Smooth muscle cell (in vitro differentiated cells): ENCODE data around the gene RPLP1. TPM values are rescaled to one million over a fixed set of nuclear protein-coding genes. Genes with fewer than 3 reads are reported as not detected.
A peak's percentile ranks its signal among the peaks of the same experiment; 100 is the strongest.

Source experiments
- DNase-seq: peaks from one replicate; lab custom pipeline; 2025; ENCODE audit not compliant: unreplicated experiment; lab: John Stamatoyannopoulos, UW
- H2AFZ ChIP-seq: fragments of 200-600 bp; sonication (generic); 2 replicates; pipeline ENCODE4 v1.6.0; 2016; ENCODE audit warnings: antibody characterized with exemption, low read depth, mild to moderate bottlenecking
- H3F3A ChIP-seq: fragments of 200-600 bp; sonication (generic); 2 replicates; pipeline ENCODE4 v1.6.0; 2017; ENCODE audit warnings: antibody characterized with exemption, low read depth
- H3K27ac ChIP-seq: fragments of 200-600 bp; sonication (generic); 2 replicates; pipeline ENCODE4 v1.5.1; 2016; ENCODE audit warnings: low read depth, mild to moderate bottlenecking
- H3K27me3 ChIP-seq: fragments of 200-600 bp; sonication (generic); 2 replicates; pipeline ENCODE4 v1.6.1; 2016; ENCODE audit warnings: low read depth, mild to moderate bottlenecking
- H3K36me3 ChIP-seq: fragments of 200-600 bp; sonication (generic); 2 replicates; pipeline ENCODE4 v1.5.1; 2016; ENCODE audit warnings: low read depth
- H3K4me1 ChIP-seq: fragments of 200-600 bp; sonication (generic); 2 replicates; pipeline ENCODE4 v1.5.1; 2016; ENCODE audit warnings: low read depth
- H3K4me2 ChIP-seq: fragments of 200-600 bp; sonication (generic); 2 replicates; pipeline ENCODE4 v1.6.0; 2016; ENCODE audit warnings: mild to moderate bottlenecking
- H3K4me3 ChIP-seq: fragments of 200-600 bp; sonication (generic); 2 replicates; pipeline ENCODE4 v1.5.1; 2016; ENCODE audit warnings: mild to moderate bottlenecking
- H3K79me2 ChIP-seq: fragments of 200-600 bp; sonication (generic); 2 replicates; pipeline ENCODE4 v1.6.0; 2016; ENCODE audit warnings: low read depth, mild to moderate bottlenecking
- H3K9ac ChIP-seq: fragments of 200-600 bp; sonication (generic); 2 replicates; pipeline ENCODE4 v1.6.0; 2016; ENCODE audit warnings: low read depth
- H3K9me3 ChIP-seq: fragments of 200-600 bp; sonication (generic); replicated peaks from 2 replicates; pipeline ENCODE4 v1.5.1; 2016; ENCODE audit warnings: low read depth
- H4K20me1 ChIP-seq: fragments of 200-600 bp; sonication (generic); 2 replicates; pipeline ENCODE4 v1.6.0; 2016; ENCODE audit warnings: low read depth
- CTCF ChIP-seq: fragments of 200-600 bp; sonication (generic); IDR thresholded peaks from 2 replicates; pipeline ENCODE4 v1.5.1; 2017; ENCODE audit warnings: borderline replicate concordance, mild to moderate bottlenecking, antibody characterized with exemption; ENCODE audit not compliant: insufficient read depth, poor library complexity, severe bottlenecking
- WGBS: methylation state at CpG from one replicate; pipeline ENCODE4 v1.1.7; 2016; ENCODE audit warnings: low lambda C conversion rate; 5-methylcytosine and 5-hydroxymethylcytosine counted together
- polyA plus RNA-seq: library from polyadenylated mRNA; unstranded; fragments of >200 nt; fragmentation: Nextera tagmentation; extraction: Ambion mirVana; gene quantifications from 2 replicates; pipeline ENCODE4 v1.2.1, GENCODE V29; 2016
- total RNA-seq: library from RNA; depleted of rRNA; stranded (reverse); fragments of >200 nt; gene quantifications from 2 replicates; pipeline ENCODE4 v1.2.3, GENCODE V29; 2014

The RPLP1 gene
- total and polyA plus RNA-seq, 2 experiments from 2014 or later = 375 to 1,155 TPM

- Histone ChIP-seq H3K27me3 (no peaks in the 10 kb centered on the region), H3F3A (peaks cover 47% of the 10 kb centered on the region), H3K9me3 (no peaks in the 10 kb centered on the region), H4K20me1 (peaks cover 46% of the 10 kb centered on the region), H3K79me2 (peaks cover 30% of the 10 kb centered on the region), H3K27ac (peak overlapping the region; percentile 34), H3K4me2 (no peak overlapping the region), H3K9ac (no peak overlapping the region), H3K4me3 (no peak overlapping the region), H2AFZ (no peak overlapping the region), H3K36me3 (no peaks in the 10 kb centered on the region), H3K4me1 (peaks cover 16% of the 10 kb centered on the region)
- no peak for DNase-seq
- 95% methylated on average over 13 of the region's 13 CpGs for WGBS
- no peak for TF ChIP-seq CTCF
Measured at GRCh38 chr15:69456208-69457166, 3.9 kb downstream of the RPLP1 start.

- no peak overlapping the region for H3K4me2 ChIP-seq
- no peaks in the 10 kb centered on the region for H3K9me3 ChIP-seq
- H3K36me3 ChIP-seq = no peaks in the 10 kb centered on the region
- H3K4me1 ChIP-seq = peaks cover 10% of the 10 kb centered on the region
- no peak overlapping the region for H3K4me3 ChIP-seq
- DNase-seq = no peak
- no peaks in the 10 kb centered on the region for H3K27me3 ChIP-seq
- no peak overlapping the region for H2AFZ ChIP-seq
- TF ChIP-seq CTCF = no peak
- peaks cover 38% of the 10 kb centered on the region for H3F3A ChIP-seq
- peaks cover 46% of the 10 kb centered on the region for H4K20me1 ChIP-seq
- 81% methylated on average over 8 of the region's 8 CpGs for WGBS
- H3K79me2 ChIP-seq = peaks cover 30% of the 10 kb centered on the region
- no peak overlapping the region for H3K9ac ChIP-seq
- H3K27ac ChIP-seq = peak overlapping the region; percentile 34
Measured at GRCh38 chr15:69457304-69458280, 5.0 kb downstream of the RPLP1 start.

- H3K27ac ChIP-seq = no peak overlapping the region
- H3K79me2 ChIP-seq = peaks cover 17% of the 10 kb centered on the region
- H3K4me2 ChIP-seq = no peak overlapping the region
- 61% methylated on average over 2 of the region's 2 CpGs for WGBS
- H3K4me3 ChIP-seq = no peak overlapping the region
- H4K20me1 ChIP-seq = peaks cover 32% of the 10 kb centered on the region
- H3K27me3 ChIP-seq = no peaks in the 10 kb centered on the region
- peaks cover 15% of the 10 kb centered on the region for H3K4me1 ChIP-seq
- no peak for DNase-seq
- TF ChIP-seq CTCF = no peak
- no peaks in the 10 kb centered on the region for H3K36me3 ChIP-seq
- peaks cover 38% of the 10 kb centered on the region for H3F3A ChIP-seq
- no peak overlapping the region for H3K9ac ChIP-seq
- H3K9me3 ChIP-seq = no peaks in the 10 kb centered on the region
- H2AFZ ChIP-seq = no peak overlapping the region
Measured at GRCh38 chr15:69459066-69459465, 6.4 kb downstream of the RPLP1 start.
